HEK293 (cell line): ENCODE results near the gene APLNR.

Experiments used
- CTCF ChIA-PET: fragments of 350-600 bp; formaldehyde crosslinking; extraction: SDS; loops from one replicate; lab custom pipeline; 2021; ENCODE audit warnings: antibody characterized with exemption; lab: Yijun Ruan, JAX
- POLR2A ChIA-PET: fragments of 300-600 bp; formaldehyde crosslinking; extraction: SDS; loops from one replicate; lab custom pipeline; 2020; ENCODE audit warnings: antibody characterized with exemption, inconsistent platforms; lab: Yijun Ruan, JAX
- H3K27ac ChIP-seq: fragments of 200-500 bp; sonication (Bioruptor generic); 2 replicates; pipeline ENCODE4 v1.5.1; 2014; ENCODE audit warnings: low read depth, low read length, control low read depth, inconsistent platforms; ENCODE audit errors: extremely low read depth
- H3K36me3 ChIP-seq, 2 experiments: fragments of 200-500 bp in 1 of 2; sonication (Bioruptor generic) in 1 of 2; 1 replicate in 1 of 2; 2 replicates in 1 of 2; pipeline ENCODE4 v1.5.1; 2014 to 2017; ENCODE audit warnings: inconsistent platforms in 2 of 2, low read length in 2 of 2; ENCODE audit not compliant: control insufficient read depth in 2 of 2, insufficient read depth in 1 of 2
- H3K4me1 ChIP-seq: fragments of 200-500 bp; sonication (Bioruptor generic); 2 replicates; pipeline ENCODE4 v1.5.1; 2014; ENCODE audit warnings: mild to moderate bottlenecking, low read length, inconsistent platforms; ENCODE audit not compliant: control insufficient read depth, insufficient read depth
- H3K4me3 ChIP-seq: 2 replicates; pipeline ENCODE4 v1.5.1; 2011; ENCODE audit warnings: low read depth, mild to moderate bottlenecking, control low read depth, low read length, moderate library complexity
- H3K9me3 ChIP-seq: fragments of 200-500 bp; sonication (Bioruptor generic); 2 replicates; pipeline ENCODE4 v1.5.1; 2014; ENCODE audit warnings: low read depth, low read length, inconsistent platforms; ENCODE audit not compliant: control insufficient read depth, insufficient read depth
- CTCF ChIP-seq: fragments of 450-650 bp; formaldehyde crosslinking; IDR thresholded peaks from 2 replicates; pipeline ENCODE4 v1.5.1; 2016; ENCODE audit warnings: missing biosample characterization, missing genetic modification characterization
- FEZF1 ChIP-seq: fragments of 450-650 bp; formaldehyde crosslinking; IDR thresholded peaks from 2 replicates; pipeline ENCODE4 v1.5.1; 2016; ENCODE audit warnings: missing biosample characterization, missing genetic modification characterization
- GLI4 ChIP-seq: fragments of 450-650 bp; formaldehyde crosslinking; IDR thresholded peaks from 2 replicates; pipeline ENCODE4 v1.5.1; 2016; ENCODE audit warnings: missing biosample characterization, missing genetic modification characterization
- GLIS1 ChIP-seq: fragments of 450-650 bp; formaldehyde crosslinking; IDR thresholded peaks from 2 replicates; pipeline ENCODE4 v1.5.1; 2016; ENCODE audit warnings: missing biosample characterization, missing genetic modification characterization
- HOXA7 ChIP-seq: sonication (generic); formaldehyde crosslinking; IDR thresholded peaks from 2 replicates; pipeline ENCODE4 v1.8.1; 2022; ENCODE audit warnings: missing genetic modification reagents, borderline replicate concordance
- SP3 ChIP-seq: fragments of 450-650 bp; formaldehyde crosslinking; IDR thresholded peaks from 2 replicates; pipeline ENCODE4 v1.5.1; 2016; ENCODE audit warnings: missing biosample characterization, missing genetic modification characterization
- ZBTB17 ChIP-seq: fragments of 450-650 bp; formaldehyde crosslinking; IDR thresholded peaks from 2 replicates; pipeline ENCODE4 v1.5.1; 2016; ENCODE audit warnings: missing biosample characterization, missing genetic modification characterization
- ZBTB26 ChIP-seq: fragments of 450-650 bp; formaldehyde crosslinking; optimal IDR thresholded peaks from 2 replicates; pipeline ENCODE3; 2016; ENCODE audit warnings: missing biosample characterization, mild to moderate bottlenecking, missing genetic modification characterization
- ZBTB7A ChIP-seq: fragments of 450-650 bp; formaldehyde crosslinking; IDR thresholded peaks from 2 replicates; pipeline ENCODE4 v1.5.1; 2016; ENCODE audit warnings: low read depth, missing biosample characterization, missing genetic modification characterization
- ZNF157 ChIP-seq: fragments of 450-650 bp; formaldehyde crosslinking; IDR thresholded peaks from 2 replicates; pipeline ENCODE4 v1.5.1; 2016; ENCODE audit warnings: missing biosample characterization, missing genetic modification characterization
- ZNF341 ChIP-seq: fragments of 450-650 bp; formaldehyde crosslinking; IDR thresholded peaks from 2 replicates; pipeline ENCODE4; 2016; ENCODE audit warnings: low read depth, missing biosample characterization, missing genetic modification characterization
- ZNF37A ChIP-seq: fragments of 450-650 bp; IDR thresholded peaks from 2 replicates; pipeline ENCODE4 v1.5.1; 2018; ENCODE audit warnings: missing biosample characterization, missing genetic modification characterization
- ZNF391 ChIP-seq: fragments of 450-650 bp; formaldehyde crosslinking; IDR thresholded peaks from 2 replicates; pipeline ENCODE4 v1.5.1; 2016; ENCODE audit warnings: low read depth, missing biosample characterization, missing genetic modification characterization, borderline replicate concordance
- ZNF398 ChIP-seq: fragments of 450-650 bp; formaldehyde crosslinking; IDR thresholded peaks from 2 replicates; pipeline ENCODE4 v1.5.1; 2017; ENCODE audit warnings: missing biosample characterization, missing genetic modification characterization
- ZNF48 ChIP-seq: fragments of 450-650 bp; formaldehyde crosslinking; IDR thresholded peaks from 2 replicates; pipeline ENCODE4 v1.5.1; 2016; ENCODE audit warnings: missing biosample characterization, missing genetic modification characterization
- ZNF571 ChIP-seq: fragments of 450-650 bp; formaldehyde crosslinking; IDR thresholded peaks from 2 replicates; pipeline ENCODE4 v1.5.0; 2017; ENCODE audit warnings: missing biosample characterization, missing genetic modification characterization
- ZNF626 ChIP-seq: fragments of 450-650 bp; sonication (Bioruptor Pico); formaldehyde crosslinking; IDR thresholded peaks from 2 replicates; pipeline ENCODE4 v1.5.1; 2018; ENCODE audit warnings: missing biosample characterization, missing genetic modification characterization, inconsistent platforms
- ZNF660 ChIP-seq: fragments of 450-650 bp; IDR thresholded peaks from 2 replicates; pipeline ENCODE4 v1.5.1; 2018; ENCODE audit warnings: missing biosample characterization, mild to moderate bottlenecking, missing genetic modification characterization
- ZSCAN16 ChIP-seq: fragments of 450-650 bp; formaldehyde crosslinking; IDR thresholded peaks from 2 replicates; pipeline ENCODE4 v1.5.1; 2016; ENCODE audit warnings: missing biosample characterization, missing genetic modification characterization
- TF ChIP-seq, protein P1 (sequence below): fragments of 450-650 bp; formaldehyde crosslinking; IDR thresholded peaks from 2 replicates; pipeline ENCODE4 v1.5.1; 2016; ENCODE audit warnings: missing biosample characterization, missing genetic modification characterization
- TF ChIP-seq, protein P2 (sequence below): fragments of 450-650 bp; formaldehyde crosslinking; IDR thresholded peaks from 2 replicates; pipeline ENCODE4 v1.5.1; 2017; ENCODE audit warnings: missing biosample characterization, missing genetic modification characterization
- TF ChIP-seq, protein P3 (sequence below): fragments of 450-650 bp; formaldehyde crosslinking; IDR thresholded peaks from 2 replicates; pipeline ENCODE4 v1.5.1; 2016; ENCODE audit warnings: missing biosample characterization, missing genetic modification characterization, low read depth
- TF ChIP-seq, protein P4 (sequence below): fragments of 450-650 bp; formaldehyde crosslinking; IDR thresholded peaks from 2 replicates; pipeline ENCODE4 v1.5.1; 2017; ENCODE audit warnings: missing biosample characterization, missing genetic modification characterization

APLNR gene

GRCh38 chr11:57251491-57252104 lies 14.5 kb upstream of the APLNR start:
- Histone ChIP-seq H3K27ac (no peak overlapping the region), H3K4me1 (no peaks in the 10 kb centered on the region), H3K36me3 (no peaks in the 10 kb centered on the region), H3K9me3 (no peaks in the 10 kb centered on the region), H3K4me3 (no peak overlapping the region)
- ChIA-PET POLR2A (no interaction called here), CTCF (interaction anchor here (0.6 to 7.0 kb wide), 12 partner anchors 12 to 1571 kb away, joined by 3 to 244 read pairs (median 7); no protein-coding TSS in a partner anchor)
- TF ChIP-seq ZNF398 (tag by site-specific recombination) (peak; percentile 51), ZNF341 (tag by site-specific recombination) (no peak), ZNF48 (tag by site-specific recombination) (no peak), ZNF660 (tag by site-specific recombination) (0 out of 2 replicates have a peak, but pooled peaks have one; percentile 54), ZNF626 (tag by site-specific recombination) (no peak), ZBTB7A (tag by site-specific recombination) (no peak), SP3 (tag by site-specific recombination) (no peak), GLI4 (tag by site-specific recombination) (no peak), ZSCAN16 (tag by site-specific recombination) (no peak), ZNF157 (tag by site-specific recombination) (no peak), ZBTB17 (tag by site-specific recombination) (peak; percentile 41), FEZF1 (tag by site-specific recombination) (no peak), GLIS1 (no peak), ZNF571 (tag by site-specific recombination) (no peak), HOXA7 (no peak)
- TF ChIP-seq, protein P1, sequence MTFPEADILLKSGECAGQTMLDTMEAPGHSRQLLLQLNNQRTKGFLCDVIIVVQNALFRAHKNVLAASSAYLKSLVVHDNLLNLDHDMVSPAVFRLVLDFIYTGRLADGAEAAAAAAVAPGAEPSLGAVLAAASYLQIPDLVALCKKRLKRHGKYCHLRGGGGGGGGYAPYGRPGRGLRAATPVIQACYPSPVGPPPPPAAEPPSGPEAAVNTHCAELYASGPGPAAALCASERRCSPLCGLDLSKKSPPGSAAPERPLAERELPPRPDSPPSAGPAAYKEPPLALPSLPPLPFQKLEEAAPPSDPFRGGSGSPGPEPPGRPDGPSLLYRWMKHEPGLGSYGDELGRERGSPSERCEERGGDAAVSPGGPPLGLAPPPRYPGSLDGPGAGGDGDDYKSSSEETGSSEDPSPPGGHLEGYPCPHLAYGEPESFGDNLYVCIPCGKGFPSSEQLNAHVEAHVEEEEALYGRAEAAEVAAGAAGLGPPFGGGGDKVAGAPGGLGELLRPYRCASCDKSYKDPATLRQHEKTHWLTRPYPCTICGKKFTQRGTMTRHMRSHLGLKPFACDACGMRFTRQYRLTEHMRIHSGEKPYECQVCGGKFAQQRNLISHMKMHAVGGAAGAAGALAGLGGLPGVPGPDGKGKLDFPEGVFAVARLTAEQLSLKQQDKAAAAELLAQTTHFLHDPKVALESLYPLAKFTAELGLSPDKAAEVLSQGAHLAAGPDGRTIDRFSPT (tag by site-specific recombination) = no peak
- TF ChIP-seq, protein P2, sequence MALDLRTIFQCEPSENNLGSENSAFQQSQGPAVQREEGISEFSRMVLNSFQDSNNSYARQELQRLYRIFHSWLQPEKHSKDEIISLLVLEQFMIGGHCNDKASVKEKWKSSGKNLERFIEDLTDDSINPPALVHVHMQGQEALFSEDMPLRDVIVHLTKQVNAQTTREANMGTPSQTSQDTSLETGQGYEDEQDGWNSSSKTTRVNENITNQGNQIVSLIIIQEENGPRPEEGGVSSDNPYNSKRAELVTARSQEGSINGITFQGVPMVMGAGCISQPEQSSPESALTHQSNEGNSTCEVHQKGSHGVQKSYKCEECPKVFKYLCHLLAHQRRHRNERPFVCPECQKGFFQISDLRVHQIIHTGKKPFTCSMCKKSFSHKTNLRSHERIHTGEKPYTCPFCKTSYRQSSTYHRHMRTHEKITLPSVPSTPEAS = no peak
- TF ChIP-seq, protein P3, sequence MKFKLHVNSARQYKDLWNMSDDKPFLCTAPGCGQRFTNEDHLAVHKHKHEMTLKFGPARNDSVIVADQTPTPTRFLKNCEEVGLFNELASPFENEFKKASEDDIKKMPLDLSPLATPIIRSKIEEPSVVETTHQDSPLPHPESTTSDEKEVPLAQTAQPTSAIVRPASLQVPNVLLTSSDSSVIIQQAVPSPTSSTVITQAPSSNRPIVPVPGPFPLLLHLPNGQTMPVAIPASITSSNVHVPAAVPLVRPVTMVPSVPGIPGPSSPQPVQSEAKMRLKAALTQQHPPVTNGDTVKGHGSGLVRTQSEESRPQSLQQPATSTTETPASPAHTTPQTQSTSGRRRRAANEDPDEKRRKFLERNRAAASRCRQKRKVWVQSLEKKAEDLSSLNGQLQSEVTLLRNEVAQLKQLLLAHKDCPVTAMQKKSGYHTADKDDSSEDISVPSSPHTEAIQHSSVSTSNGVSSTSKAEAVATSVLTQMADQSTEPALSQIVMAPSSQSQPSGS (tag by site-specific recombination) = no peak

GRCh38 chr11:57251037-57251436 lies 14.0 kb upstream of the APLNR start:
- no peaks in the 10 kb centered on the region for H3K36me3 ChIP-seq
- no peaks in the 10 kb centered on the region for H3K9me3 ChIP-seq
- TF ChIP-seq, protein P4, sequence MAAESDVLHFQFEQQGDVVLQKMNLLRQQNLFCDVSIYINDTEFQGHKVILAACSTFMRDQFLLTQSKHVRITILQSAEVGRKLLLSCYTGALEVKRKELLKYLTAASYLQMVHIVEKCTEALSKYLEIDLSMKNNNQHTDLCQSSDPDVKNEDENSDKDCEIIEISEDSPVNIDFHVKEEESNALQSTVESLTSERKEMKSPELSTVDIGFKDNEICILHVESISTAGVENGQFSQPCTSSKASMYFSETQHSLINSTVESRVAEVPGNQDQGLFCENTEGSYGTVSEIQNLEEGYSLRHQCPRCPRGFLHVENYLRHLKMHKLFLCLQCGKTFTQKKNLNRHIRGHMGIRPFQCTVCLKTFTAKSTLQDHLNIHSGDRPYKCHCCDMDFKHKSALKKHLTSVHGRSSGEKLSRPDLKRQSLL (tag by site-specific recombination) = no peak
- TF ChIP-seq HOXA7 (no peak), ZNF37A (tag by site-specific recombination) (no peak), CTCF (tag by site-specific recombination) (no peak), ZNF391 (tag by site-specific recombination) (no peak), ZBTB26 (no peak)
- H3K27ac ChIP-seq = no peak overlapping the region
- ChIA-PET CTCF (interaction anchor here (0.6 to 7.0 kb wide), 13 partner anchors 11 to 458 kb away, joined by 3 to 244 read pairs (median 11); no protein-coding TSS in a partner anchor), POLR2A (no interaction called here)
- no peak overlapping the region for H3K4me3 ChIP-seq
- no peaks in the 10 kb centered on the region for H3K4me1 ChIP-seq
